ENCODE measurements around the gene CERS4. TPM values are rescaled to one million over a fixed set of nuclear protein-coding genes. Genes with fewer than 3 reads are reported as not detected.

The CERS4 gene
- total RNA-seq, 1 experiment from 2014 or later, result 11.6 TPM

DNA sequence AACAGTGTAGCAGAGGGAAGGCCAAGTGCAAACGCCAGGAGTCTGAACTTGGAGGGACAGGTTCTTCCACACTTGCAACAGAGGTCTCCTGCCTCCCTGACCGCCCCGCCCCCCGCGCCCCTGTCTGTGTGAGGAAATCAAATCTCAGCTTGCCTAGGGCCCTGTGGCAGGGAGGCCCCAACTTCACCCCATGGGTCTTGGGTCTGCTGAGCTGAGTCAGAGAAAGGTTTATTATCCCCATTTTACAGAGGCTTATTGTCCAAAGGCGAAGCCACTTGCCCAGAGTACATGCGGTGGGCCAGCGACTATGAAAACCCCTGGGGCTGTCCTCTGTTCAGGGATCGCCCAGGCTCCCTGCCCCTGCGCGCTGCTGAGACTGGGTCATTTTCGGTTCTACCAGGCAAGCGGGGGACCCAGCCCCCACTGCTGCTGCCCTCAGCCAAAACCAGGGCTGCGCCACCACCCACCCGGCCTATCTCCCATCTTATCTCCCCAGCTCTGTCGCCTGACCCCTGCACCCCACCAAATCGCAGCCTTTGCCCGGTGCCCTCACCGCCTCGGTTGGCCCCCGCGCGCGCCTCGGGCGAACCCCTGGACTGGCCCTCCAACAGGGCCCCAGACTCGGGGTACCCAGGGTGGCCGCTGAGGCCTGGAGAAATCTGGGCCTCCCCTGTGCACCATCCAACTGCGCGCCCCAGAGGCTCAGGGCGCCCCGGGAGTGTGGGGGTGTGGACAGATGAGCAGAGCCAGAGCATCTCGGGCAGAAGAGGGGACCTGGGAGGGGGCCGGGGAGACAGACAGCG, 850 bp upstream of the CERS4 start:
- no TSS peak for BruUV-seq (replicated peaks)
- H3K9me3 ChIP-seq (ENCODE audit: control insufficient read depth, insufficient read depth, low read depth, low read length), result no peaks in the 10 kb centered on the region
- no peaks in the 10 kb centered on the region for H3K36me3 ChIP-seq (ENCODE audit: control insufficient read depth, insufficient read depth, low read length)
- intact Hi-C loops (cut with micrococcal nuclease; ENCODE audit: unreplicated experiment), result no loop called here
- ATAC-seq (no peak), DNase-seq (ENCODE audit: low read depth, low spot score) (no peak)
- H3K27me3 ChIP-seq (ENCODE audit: control insufficient read depth, insufficient read depth, low read length), result no peaks in the 10 kb centered on the region
- no peak overlapping the region for H3K27ac ChIP-seq (ENCODE audit: low read length)
- CTCF ChIA-PET, result interaction anchor here (0.6 kb wide), 2 partner anchors 29 to 206 kb away, joined by 5 read pairs; no protein-coding TSS in a partner anchor
- in situ Hi-C loops (cut with HindIII; ENCODE audit: low pct_unique_long_range_greater_than_20kb, low sequenced_read_pairs), result no loop called here
- H3K4me1 ChIP-seq (ENCODE audit: control insufficient read depth, insufficient read depth, low read length), result peaks cover 4% of the 10 kb centered on the region; the same call in 1 of the 2 replicates
- H3K4me3 ChIP-seq (ENCODE audit: low read depth in 2 of 2, low read length in 2 of 2), result peak overlapping the region; percentile 37 to 40
- POLR2A ChIA-PET, result no interaction called here
- TF ChIP-seq TCF7L2 (IDR thresholded peaks at IDR 0.05; ENCODE audit: low read depth, low read length) (no peak), CTCF (IDR thresholded peaks at IDR 0.05) (no peak), SIN3A (IDR thresholded peaks at IDR 0.05; ENCODE audit: borderline replicate concordance, insufficient read depth, low read depth, low read length) (no peak), POLR2AphosphoS5 (IDR thresholded peaks at IDR 0.05; ENCODE audit: low read depth, low read length) (no peak)
- TF ChIP-seq, protein P1, sequence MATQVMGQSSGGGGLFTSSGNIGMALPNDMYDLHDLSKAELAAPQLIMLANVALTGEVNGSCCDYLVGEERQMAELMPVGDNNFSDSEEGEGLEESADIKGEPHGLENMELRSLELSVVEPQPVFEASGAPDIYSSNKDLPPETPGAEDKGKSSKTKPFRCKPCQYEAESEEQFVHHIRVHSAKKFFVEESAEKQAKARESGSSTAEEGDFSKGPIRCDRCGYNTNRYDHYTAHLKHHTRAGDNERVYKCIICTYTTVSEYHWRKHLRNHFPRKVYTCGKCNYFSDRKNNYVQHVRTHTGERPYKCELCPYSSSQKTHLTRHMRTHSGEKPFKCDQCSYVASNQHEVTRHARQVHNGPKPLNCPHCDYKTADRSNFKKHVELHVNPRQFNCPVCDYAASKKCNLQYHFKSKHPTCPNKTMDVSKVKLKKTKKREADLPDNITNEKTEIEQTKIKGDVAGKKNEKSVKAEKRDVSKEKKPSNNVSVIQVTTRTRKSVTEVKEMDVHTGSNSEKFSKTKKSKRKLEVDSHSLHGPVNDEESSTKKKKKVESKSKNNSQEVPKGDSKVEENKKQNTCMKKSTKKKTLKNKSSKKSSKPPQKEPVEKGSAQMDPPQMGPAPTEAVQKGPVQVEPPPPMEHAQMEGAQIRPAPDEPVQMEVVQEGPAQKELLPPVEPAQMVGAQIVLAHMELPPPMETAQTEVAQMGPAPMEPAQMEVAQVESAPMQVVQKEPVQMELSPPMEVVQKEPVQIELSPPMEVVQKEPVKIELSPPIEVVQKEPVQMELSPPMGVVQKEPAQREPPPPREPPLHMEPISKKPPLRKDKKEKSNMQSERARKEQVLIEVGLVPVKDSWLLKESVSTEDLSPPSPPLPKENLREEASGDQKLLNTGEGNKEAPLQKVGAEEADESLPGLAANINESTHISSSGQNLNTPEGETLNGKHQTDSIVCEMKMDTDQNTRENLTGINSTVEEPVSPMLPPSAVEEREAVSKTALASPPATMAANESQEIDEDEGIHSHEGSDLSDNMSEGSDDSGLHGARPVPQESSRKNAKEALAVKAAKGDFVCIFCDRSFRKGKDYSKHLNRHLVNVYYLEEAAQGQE (IDR thresholded peaks at IDR 0.05; ENCODE audit: insufficient read depth in 1 of 2, low read depth in 2 of 2, low read length in 1 of 2), result no peak

DNA sequence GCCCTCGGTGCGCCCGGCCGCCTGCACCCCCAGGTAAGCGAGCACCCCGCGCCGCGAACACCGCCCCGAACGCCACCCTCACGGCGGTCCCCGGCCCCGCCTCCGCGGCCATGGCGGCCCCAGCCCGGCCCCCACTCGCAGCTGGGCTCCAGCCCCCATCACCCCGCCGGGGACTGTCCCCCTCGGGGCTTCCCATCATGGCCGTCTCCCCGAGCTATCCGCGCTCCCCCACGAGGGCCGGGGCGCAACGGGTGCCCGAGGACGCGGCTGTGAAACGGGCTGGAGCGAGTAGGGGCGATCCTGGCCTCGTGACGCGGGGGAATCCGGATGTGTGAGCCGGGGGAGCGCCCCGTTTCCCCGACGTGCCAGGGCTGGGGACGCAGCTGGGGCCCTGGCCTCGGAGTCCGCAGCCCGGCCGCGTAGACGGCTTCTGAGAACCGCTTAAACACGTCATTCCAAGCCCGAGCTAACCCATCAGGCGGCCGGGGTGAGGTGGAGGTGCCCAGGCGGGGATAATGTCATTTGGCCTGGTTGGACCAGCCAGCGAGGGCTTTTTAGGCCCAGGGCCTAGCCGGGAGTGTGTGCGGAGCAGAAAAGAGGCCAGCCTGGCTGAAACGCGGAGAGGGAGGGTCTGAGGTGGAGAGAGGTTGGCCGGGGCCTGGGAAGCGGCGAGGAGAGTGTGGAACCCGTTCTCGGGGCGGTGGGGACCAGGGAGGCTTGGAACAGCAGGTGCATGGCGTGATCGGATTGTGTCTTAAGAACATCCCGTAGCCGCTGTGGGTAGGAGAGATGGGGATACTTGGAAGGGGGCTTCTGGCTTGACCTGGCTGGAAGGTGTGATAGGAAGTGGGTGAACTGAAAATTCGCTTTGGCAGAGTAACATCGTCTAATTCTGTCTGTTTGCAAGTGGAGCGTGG, 550 bp downstream of the CERS4 start:
- in situ Hi-C loops (cut with HindIII; ENCODE audit: low pct_unique_long_range_greater_than_20kb, low sequenced_read_pairs) (no loop called here), intact Hi-C loops (cut with micrococcal nuclease; ENCODE audit: unreplicated experiment) (no loop called here)
- no peak for DNase-seq (ENCODE audit: low read depth, low spot score)
- ChIA-PET POLR2A (no interaction called here), CTCF (no interaction called here)
- H3K4me3 ChIP-seq (ENCODE audit: low read depth in 2 of 2, low read length in 2 of 2), result peak overlapping the region; percentile 57
- no TSS peak for BruUV-seq (replicated peaks)
- H3K9me3 ChIP-seq (ENCODE audit: control insufficient read depth, insufficient read depth, low read depth, low read length), result no peaks in the 10 kb centered on the region
- peak; percentile 63 for ATAC-seq
- no peaks in the 10 kb centered on the region for H3K36me3 ChIP-seq (ENCODE audit: control insufficient read depth, insufficient read depth, low read length)
- H3K4me1 ChIP-seq (ENCODE audit: control insufficient read depth, insufficient read depth, low read length), result peaks cover 4% of the 10 kb centered on the region; the same call in 1 of the 2 replicates
- TF ChIP-seq, protein P1 (IDR thresholded peaks at IDR 0.05; ENCODE audit: insufficient read depth in 1 of 2, low read depth in 2 of 2, low read length in 1 of 2), result no peak
- TF ChIP-seq POLR2AphosphoS5 (IDR thresholded peaks at IDR 0.05; ENCODE audit: low read depth, low read length), result no peak
- TF ChIP-seq TCF7L2 (IDR thresholded peaks at IDR 0.05; ENCODE audit: low read depth, low read length), result no peak
- no peak for TF ChIP-seq CTCF (IDR thresholded peaks at IDR 0.05)
- no peak for TF ChIP-seq SIN3A (IDR thresholded peaks at IDR 0.05; ENCODE audit: borderline replicate concordance, insufficient read depth, low read depth, low read length)
- no peak overlapping the region for H3K27ac ChIP-seq (ENCODE audit: low read length)
- H3K27me3 ChIP-seq (ENCODE audit: control insufficient read depth, insufficient read depth, low read length), result no peaks in the 10 kb centered on the region
